ENCODE data around the gene KMT5B. TPM values are rescaled to one million over a fixed set of nuclear protein-coding genes. Genes with fewer than 3 reads are reported as not detected.

Gene KMT5B
- total and polyA plus RNA-seq, 2 experiments from 2014 or later: 26.4 to 31.0 TPM

- TF ChIP-seq POLR2AphosphoS5 (IDR thresholded peaks at IDR 0.05; ENCODE audit: low read depth) (no peak), ZNF331 (CRISPR knock-in tag; IDR thresholded peaks at IDR 0.05; ENCODE audit: low read depth) (no peak), NANOG (IDR thresholded peaks at IDR 0.05; ENCODE audit: borderline replicate concordance) (no peak), JUNB (IDR thresholded peaks at IDR 0.05; ENCODE audit: unreplicated experiment) (no peak), ZNF114 (CRISPR knock-in tag; IDR thresholded peaks at IDR 0.05) (no peak), CREB1 (CRISPR knock-in tag; IDR thresholded peaks at IDR 0.05; ENCODE audit: low read depth) (no peak)
- H2AFZ ChIP-seq: no peak overlapping the region
Measured at GRCh38 chr11:68159161-68159560, 53.9 kb downstream of the KMT5B start.

GRCh38 chr11:68158580-68158979, 54.5 kb downstream of the KMT5B start:
- H3K27ac Mint-ChIP-seq: 0 out of 2 replicates have a peak overlapping the region, but pooled peaks have one; percentile 38
- peaks cover 7% of the 10 kb centered on the region; the same call in 2 of the 3 replicates for H3K4me1 Mint-ChIP-seq
- Histone ChIP-seq H3F3A (replicated peaks; ENCODE audit: low read depth) (no peaks in the 10 kb centered on the region), H3K79me2 (replicated peaks; ENCODE audit: insufficient read depth) (no peaks in the 10 kb centered on the region), H3K4me2 (no peak overlapping the region), H3K4me3 (no peak overlapping the region), H3K27me3 (ENCODE audit: insufficient read depth) (no peaks in the 10 kb centered on the region), H4K20me1 (replicated peaks; ENCODE audit: insufficient read depth) (no peaks in the 10 kb centered on the region; the same call in 1 of the 2 replicates), H3K4me1 (ENCODE audit: insufficient read depth) (no peaks in the 10 kb centered on the region), H2AFZ (no peak overlapping the region), H3K9me2 (ENCODE audit: insufficient read depth) (no peaks in the 10 kb centered on the region), H3K27ac (ENCODE audit: low read depth) (peak overlapping the region; percentile 40), H3K36me3 (ENCODE audit: insufficient read depth) (0 out of 2 replicates have a peak, but pooled peaks cover 3% of the 10 kb centered on the region)
- H3K36me3 Mint-ChIP-seq (ENCODE audit: low read depth): peaks cover 3% of the 10 kb centered on the region; the same call in 1 of the 3 replicates
- ATAC-seq (no peak), DNase-seq (ENCODE audit: low spot score) (no peak)
- no peaks in the 10 kb centered on the region for H3K27me3 Mint-ChIP-seq (ENCODE audit: insufficient read depth, low read depth, poor library complexity)
- H3K4me3 Mint-ChIP-seq: no peak overlapping the region
- no peaks in the 10 kb centered on the region for H3K9me3 Mint-ChIP-seq
- TF ChIP-seq POLR2AphosphoS5 (IDR thresholded peaks at IDR 0.05; ENCODE audit: low read depth) (no peak), STAT1 (IDR thresholded peaks at IDR 0.05; ENCODE audit: unreplicated experiment) (no peak), EZH2phosphoT487 (IDR thresholded peaks at IDR 0.05; ENCODE audit: unreplicated experiment) (no peak)

More at GRCh38 chr11:68159161-68159560, 53.9 kb downstream of the KMT5B start:
- no peaks in the 10 kb centered on the region for H3K4me1 ChIP-seq (ENCODE audit: insufficient read depth)
- H3K27me3 ChIP-seq (ENCODE audit: insufficient read depth): no peaks in the 10 kb centered on the region
- Mint-ChIP-seq H3K4me1 (peaks cover 7% of the 10 kb centered on the region; the same call in 2 of the 3 replicates), H3K27me3 (ENCODE audit: insufficient read depth, low read depth, poor library complexity) (no peaks in the 10 kb centered on the region), H3K9me3 (no peaks in the 10 kb centered on the region), H3K27ac (no peak overlapping the region), H3K4me3 (no peak overlapping the region), H3K36me3 (ENCODE audit: low read depth) (peaks cover 3% of the 10 kb centered on the region; the same call in 1 of the 3 replicates)
- 0 out of 2 replicates have a peak, but pooled peaks cover 3% of the 10 kb centered on the region for H3K36me3 ChIP-seq (ENCODE audit: insufficient read depth)
- DNase-seq (ENCODE audit: low spot score) (no peak), ATAC-seq (no peak)
- H3F3A ChIP-seq (replicated peaks; ENCODE audit: low read depth): no peaks in the 10 kb centered on the region
- H3K27ac ChIP-seq (ENCODE audit: low read depth): 0 out of 2 replicates have a peak overlapping the region, but pooled peaks have one; percentile 24
- no peaks in the 10 kb centered on the region; the same call in 1 of the 2 replicates for H4K20me1 ChIP-seq (replicated peaks; ENCODE audit: insufficient read depth)
- H3K79me2 ChIP-seq (replicated peaks; ENCODE audit: insufficient read depth): no peaks in the 10 kb centered on the region
- no peaks in the 10 kb centered on the region for H3K9me2 ChIP-seq (ENCODE audit: insufficient read depth)
- H3K4me3 ChIP-seq: no peak overlapping the region
- no peak overlapping the region for H3K4me2 ChIP-seq

- H3K27me3 ChIP-seq (ENCODE audit: insufficient read depth): no peaks in the 10 kb centered on the region
- Mint-ChIP-seq H3K27ac (no peak overlapping the region), H3K4me1 (no peaks in the 10 kb centered on the region; the same call in 2 of the 3 replicates), H3K4me3 (no peak overlapping the region), H3K9me3 (no peaks in the 10 kb centered on the region; the same call in 2 of the 3 replicates), H3K36me3 (ENCODE audit: low read depth) (peaks cover 3% of the 10 kb centered on the region; the same call in 2 of the 3 replicates), H3K27me3 (ENCODE audit: insufficient read depth, low read depth, poor library complexity) (peaks cover 3% of the 10 kb centered on the region)
- H4K20me1 ChIP-seq (replicated peaks; ENCODE audit: insufficient read depth): no peaks in the 10 kb centered on the region
- H3K79me2 ChIP-seq (replicated peaks; ENCODE audit: insufficient read depth): no peaks in the 10 kb centered on the region
- H3K36me3 ChIP-seq (ENCODE audit: insufficient read depth): 0 out of 2 replicates have a peak, but pooled peaks cover 3% of the 10 kb centered on the region
- no peaks in the 10 kb centered on the region for H3K4me1 ChIP-seq (ENCODE audit: insufficient read depth)
- H3K4me3 ChIP-seq: no peak overlapping the region
- H3K27ac ChIP-seq (ENCODE audit: low read depth): no peak overlapping the region
- no peak for ATAC-seq
- no peak overlapping the region for H2AFZ ChIP-seq
- no peaks in the 10 kb centered on the region for H3K9me2 ChIP-seq (ENCODE audit: insufficient read depth)
- H3K4me2 ChIP-seq: no peak overlapping the region
- DNase-seq (ENCODE audit: low spot score): no peak
- no peaks in the 10 kb centered on the region for H3F3A ChIP-seq (replicated peaks; ENCODE audit: low read depth)
- TF ChIP-seq REST (IDR thresholded peaks at IDR 0.05; ENCODE audit: unreplicated experiment) (no peak), NANOG (IDR thresholded peaks at IDR 0.05; ENCODE audit: borderline replicate concordance) (no peak)
Measured at GRCh38 chr11:68153742-68154141, 59.4 kb downstream of the KMT5B start.
